IMR-90 (cell line): Measurements from ENCODE around the gene THSD7B. TPM values are rescaled to one million over a fixed set of nuclear protein-coding genes. Genes with fewer than 3 reads are reported as not detected.
"Not testable (repeated sequence)": the region's sequence is repeated elsewhere in the genome, so short reads cannot be mapped to it uniquely, and the experiment has no call there.

Source experiments
- ATAC-seq: fragments of 200-7000 bp; cut with Tn5 transposase; 2 replicates; pipeline ENCODE4 v1.9.1; 2020; ENCODE audit warnings: low read depth, mild to moderate bottlenecking, moderate library complexity
- BruUV-seq: library from RNA; stranded (reverse); fragments of 400-500 nt; replicated peaks from 2 replicates; lab custom pipeline; 2021; lab: Mats Ljungman, UMichigan
- CTCF ChIA-PET: fragments of 300-600 bp; formaldehyde crosslinking; extraction: SDS; loops from one replicate; lab custom pipeline; 2021; ENCODE audit warnings: antibody characterized with exemption; lab: Yijun Ruan, JAX
- POLR2A ChIA-PET: fragments of 300-600 bp; sonication (Branson Sonifier 250); formaldehyde crosslinking; loops from one replicate; lab custom pipeline; 2022; ENCODE audit warnings: antibody characterized with exemption; ENCODE audit not compliant: unreplicated experiment; lab: Charles Lee
- DNase-seq: peaks from one replicate; pipeline ENCODE4 v3.0.0; 2013
- H2AFZ ChIP-seq: replicated peaks from 2 replicates; pipeline ENCODE3; 2013; ENCODE audit warnings: low read length, mild to moderate bottlenecking; ENCODE audit not compliant: poor library complexity
- H2AK5ac ChIP-seq: 2 replicates; pipeline ENCODE4 v1.6.1; 2013; ENCODE audit warnings: low read depth, low read length, inconsistent platforms
- H2AK9ac ChIP-seq: replicated peaks from 2 replicates; pipeline ENCODE3; 2013; ENCODE audit warnings: mild to moderate bottlenecking, low read depth, low read length, moderate library complexity; ENCODE audit not compliant: poor library complexity
- H2BK120ac ChIP-seq: 2 replicates; pipeline ENCODE4 v1.6.1; 2013; ENCODE audit warnings: low read depth, low read length, inconsistent platforms
- H2BK15ac ChIP-seq: 3 replicates; pipeline ENCODE4 v1.6.1; 2013; ENCODE audit warnings: low read depth, low read length, inconsistent platforms
- H2BK20ac ChIP-seq: 2 replicates; pipeline ENCODE4 v1.6.1; 2013; ENCODE audit warnings: low read depth, mild to moderate bottlenecking, inconsistent platforms, low read length, moderate library complexity
- H2BK5ac ChIP-seq: 2 replicates; pipeline ENCODE4 v1.6.1; 2013; ENCODE audit warnings: mild to moderate bottlenecking, low read depth, low read length, inconsistent platforms; ENCODE audit not compliant: poor library complexity, severe bottlenecking
- H3K14ac ChIP-seq: replicated peaks from 2 replicates; pipeline ENCODE4 v1.6.1; 2013; ENCODE audit warnings: low read depth, low read length, inconsistent platforms
- H3K18ac ChIP-seq: 2 replicates; pipeline ENCODE4 v1.6.1; 2013; ENCODE audit warnings: low read depth, low read length, control low read depth
- H3K23ac ChIP-seq: 2 replicates; pipeline ENCODE4 v1.6.1; 2013; ENCODE audit warnings: low read depth, low read length, inconsistent platforms
- H3K27ac ChIP-seq: 2 replicates; pipeline ENCODE4 v1.5.1; 2013; ENCODE audit warnings: mild to moderate bottlenecking, control low read depth, low read length; ENCODE audit not compliant: insufficient read depth
- H3K27me3 ChIP-seq: 2 replicates; pipeline ENCODE4 v1.6.1; 2013; ENCODE audit warnings: low read length; ENCODE audit not compliant: control insufficient read depth, insufficient read depth
- H3K36me3 ChIP-seq: 2 replicates; pipeline ENCODE4 v1.6.1; 2013; ENCODE audit warnings: low read length, mixed read lengths; ENCODE audit not compliant: control insufficient read depth, insufficient read depth
- H3K4ac ChIP-seq: 2 replicates; pipeline ENCODE4 v1.6.1; 2013; ENCODE audit warnings: low read depth, low read length, inconsistent platforms
- H3K4me1 ChIP-seq: 2 replicates; pipeline ENCODE4 v1.6.1; 2013; ENCODE audit warnings: low read length, mixed read lengths; ENCODE audit not compliant: control insufficient read depth, insufficient read depth
- H3K4me2 ChIP-seq: 2 replicates; pipeline ENCODE4 v1.6.1; 2013; ENCODE audit warnings: low read depth, mild to moderate bottlenecking, control low read depth, low read length, moderate library complexity
- H3K4me3 ChIP-seq: 2 replicates; pipeline ENCODE4 v1.5.1; 2013; ENCODE audit warnings: low read depth, mild to moderate bottlenecking, control low read depth, low read length, moderate library complexity; ENCODE audit not compliant: insufficient read depth
- H3K56ac ChIP-seq: 2 replicates; pipeline ENCODE4 v1.6.1; 2013; ENCODE audit warnings: low read length, inconsistent platforms; ENCODE audit not compliant: insufficient read depth; ENCODE audit errors: extremely low read depth
- H3K79me1 ChIP-seq, 2 experiments: 2 replicates each; pipeline ENCODE4 v1.6.1; 2013; ENCODE audit warnings: low read length in 2 of 2, inconsistent platforms in 1 of 2, low read depth in 1 of 2
- H3K9ac ChIP-seq: 2 replicates; pipeline ENCODE4 v1.6.1; 2013; ENCODE audit warnings: low read depth, low read length, control low read depth
- H3K9me1 ChIP-seq: 2 replicates; pipeline ENCODE4 v1.6.1; 2013; ENCODE audit warnings: low read length, inconsistent platforms; ENCODE audit not compliant: insufficient read depth
- H3K9me3 ChIP-seq: 2 replicates; pipeline ENCODE4 v1.6.1; 2013; ENCODE audit warnings: low read length; ENCODE audit not compliant: control insufficient read depth, insufficient read depth
- H4K20me1 ChIP-seq: 2 replicates; pipeline ENCODE4 v1.6.1; 2013; ENCODE audit warnings: low read length, inconsistent platforms; ENCODE audit not compliant: insufficient read depth
- H4K5ac ChIP-seq: 2 replicates; pipeline ENCODE4 v1.6.1; 2013; ENCODE audit warnings: mild to moderate bottlenecking, low read depth, low read length, control low read depth
- H4K8ac ChIP-seq, 2 experiments: 2 replicates each; pipeline ENCODE4 v1.6.1; 2013; ENCODE audit warnings: low read depth in 2 of 2, low read length in 2 of 2, control low read depth in 1 of 2, inconsistent platforms in 1 of 2
- H4K91ac ChIP-seq: 2 replicates; pipeline ENCODE4 v1.6.1; 2013; ENCODE audit warnings: low read depth, low read length, inconsistent platforms; ENCODE audit not compliant: insufficient read depth
- WGBS, 2 experiments: methylation state at CpG; one replicate each; pipeline versions ENCODE4 v1.1.5 to v1.1.7; 2013; ENCODE audit warnings: missing lambda C conversion rate in 2 of 2; ENCODE audit not compliant: insufficient read length in 1 of 2; ENCODE audit errors: extremely low coverage in 2 of 2; 5-methylcytosine and 5-hydroxymethylcytosine counted together
- dilution Hi-C: fragments of 300-500 bp; cut with HindIII; formaldehyde crosslinking; loops from one replicate; pipeline ENCODE4 v1.14.3; 2018; ENCODE audit warnings: low sequenced_read_pairs; ENCODE audit not compliant: unreplicated experiment
- in situ Hi-C: fragments of 300-500 bp; cut with MboI; formaldehyde crosslinking; loops from 3 replicates; pipeline ENCODE4 v1.14.3; 2019; ENCODE audit warnings: low sequenced_read_pairs, inconsistent platforms, mixed read lengths
- intact Hi-C: fragments of 100-400 bp; cut with micrococcal nuclease; formaldehyde crosslinking; loops from 2 replicates; pipeline ENCODE4 v1.10.0; 2022
- polyA plus RNA-seq, 3 experiments: library from polyadenylated mRNA; depleted of rRNA; stranded (reverse); fragments of >200 nt; gene quantifications; 2 replicates each; pipeline ENCODE4 v1.2.3, GENCODE V29; 2012; ENCODE audit warnings: low replicate concordance in 1 of 3
- total RNA-seq: library from RNA; depleted of rRNA; stranded (reverse); fragments of >200 nt; gene quantifications from 2 replicates; pipeline ENCODE4 v1.2.3, GENCODE V29; 2012

Gene THSD7B
- total and polyA plus RNA-seq, 2 of the 4 experiments (the other 2 are of a cell fraction) = not detected

- H2BK5ac ChIP-seq, H3K27me3 ChIP-seq, in situ Hi-C loops, H3K4me2 ChIP-seq, POLR2A ChIA-PET, H3K36me3 ChIP-seq, H4K20me1 ChIP-seq, H3K18ac ChIP-seq, H2BK15ac ChIP-seq, H3K4me3 ChIP-seq, H3K4ac ChIP-seq, H3K27ac ChIP-seq, H3K4me1 ChIP-seq, H2BK20ac ChIP-seq, H2AFZ ChIP-seq, intact Hi-C loops, H3K9ac ChIP-seq, H3K9me1 ChIP-seq, DNase-seq, H3K79me1 ChIP-seq, H4K91ac ChIP-seq, H2AK9ac ChIP-seq, H3K56ac ChIP-seq, H3K23ac ChIP-seq, H2AK5ac ChIP-seq, H3K14ac ChIP-seq, H2BK120ac ChIP-seq, CTCF ChIA-PET, dilution Hi-C loops, BruUV-seq, H4K8ac ChIP-seq, ATAC-seq, H4K5ac ChIP-seq: not testable (repeated sequence)
- peaks cover 18% of the 10 kb centered on the region; the same call in 1 of the 2 replicates for H3K9me3 ChIP-seq
- WGBS, 2 experiments = no CpG with 5 or more reads among the region's 6 CpGs
Measured at GRCh38 chr2:136981689-136982088, 216.3 kb downstream of the THSD7B start.
